GM23338 (cell line): Measurements from ENCODE around the gene POLR2L. TPM values are rescaled to one million over a fixed set of nuclear protein-coding genes. Genes with fewer than 3 reads are reported as not detected.

Source experiments
- ATAC-seq: fragments of 200-7000 bp; cut with Tn5 transposase; 3 replicates; pipeline ENCODE4 v1.9.1; 2020
- DNase-seq: peaks from one replicate; pipeline ENCODE4 v3.0.0-alpha.2; 2015; ENCODE audit warnings: low spot score
- H2AFZ ChIP-seq: fragments of 200-600 bp; sonication (generic); 2 replicates; pipeline ENCODE4 v1.8.0; 2016; ENCODE audit warnings: antibody characterized with exemption, mild to moderate bottlenecking, moderate library complexity
- H3F3A ChIP-seq: fragments of 200-600 bp; sonication (generic); replicated peaks from 2 replicates; pipeline ENCODE4 v1.8.0; 2017; ENCODE audit warnings: antibody characterized with exemption, mixed run types, low read depth
- H3K27ac ChIP-seq: fragments of 200-600 bp; sonication (generic); 2 replicates; pipeline ENCODE4 v1.6.1; 2016; ENCODE audit warnings: low read depth
- H3K27me3 ChIP-seq: fragments of 200-600 bp; sonication (generic); 2 replicates; pipeline ENCODE4 v1.8.0; 2016; ENCODE audit warnings: mild to moderate bottlenecking, mixed run types, moderate library complexity; ENCODE audit not compliant: insufficient read depth
- H3K36me3 ChIP-seq: fragments of 200-600 bp; sonication (generic); 2 replicates; pipeline ENCODE4 v1.8.0; 2016; ENCODE audit warnings: mild to moderate bottlenecking; ENCODE audit not compliant: insufficient read depth
- H3K4me1 ChIP-seq: fragments of 200-600 bp; sonication (generic); 2 replicates; pipeline ENCODE4 v1.8.0; 2016; ENCODE audit warnings: mild to moderate bottlenecking, moderate library complexity; ENCODE audit not compliant: insufficient read depth
- H3K4me2 ChIP-seq: fragments of 200-600 bp; sonication (generic); 2 replicates; pipeline ENCODE4 v1.7.1; 2017; ENCODE audit warnings: mixed run types
- H3K4me3 ChIP-seq: fragments of 200-600 bp; sonication (generic); 2 replicates; pipeline ENCODE4 v1.6.1; 2016; ENCODE audit warnings: mixed run types
- H3K79me2 ChIP-seq: fragments of 200-600 bp; sonication (generic); replicated peaks from 2 replicates; pipeline ENCODE4 v1.8.0; 2017; ENCODE audit warnings: mild to moderate bottlenecking; ENCODE audit not compliant: insufficient read depth
- H3K9me2 ChIP-seq: fragments of 200-600 bp; sonication (generic); 2 replicates; pipeline ENCODE4 v1.8.0; 2017; ENCODE audit not compliant: insufficient read depth
- H4K20me1 ChIP-seq: fragments of 200-600 bp; sonication (generic); replicated peaks from 2 replicates; pipeline ENCODE4 v1.8.0; 2017; ENCODE audit warnings: mild to moderate bottlenecking; ENCODE audit not compliant: insufficient read depth
- H3K27ac Mint-ChIP-seq: 2 replicates; pipeline ENCODE4 v1.8.0; 2020; ENCODE audit warnings: inconsistent platforms, mild to moderate bottlenecking, moderate library complexity, mixed read lengths
- H3K27me3 Mint-ChIP-seq: 3 replicates; pipeline ENCODE4 v1.8.0; 2022; ENCODE audit warnings: low read depth, mild to moderate bottlenecking, moderate library complexity, mixed read lengths, inconsistent platforms; ENCODE audit not compliant: insufficient read depth, poor library complexity
- H3K36me3 Mint-ChIP-seq: 3 replicates; pipeline ENCODE4 v1.8.0; 2021; ENCODE audit warnings: low read depth, mild to moderate bottlenecking, inconsistent platforms, moderate library complexity, mixed read lengths
- H3K4me1 Mint-ChIP-seq: 3 replicates; pipeline ENCODE4 v1.8.0; 2020; ENCODE audit warnings: mild to moderate bottlenecking, inconsistent platforms, mixed read lengths
- H3K4me3 Mint-ChIP-seq: 3 replicates; pipeline ENCODE4 v1.8.0; 2021; ENCODE audit warnings: moderate library complexity, mild to moderate bottlenecking, inconsistent platforms, mixed read lengths
- H3K9me3 Mint-ChIP-seq: 3 replicates; pipeline ENCODE4 v1.8.0; 2020; ENCODE audit warnings: moderate library complexity, mild to moderate bottlenecking, inconsistent platforms, mixed read lengths
- CREB1 ChIP-seq: fragments of 250-450 bp; sonication (Bioruptor Pico); IDR thresholded peaks from 2 replicates; pipeline ENCODE4 v1.5.0; 2020; ENCODE audit warnings: low read depth, mild to moderate bottlenecking, moderate library complexity
- EZH2 ChIP-seq: fragments of 200-600 bp; sonication (generic); IDR thresholded peaks from one replicate; pipeline ENCODE4 v1.8.0; 2017; ENCODE audit warnings: antibody characterized with exemption, mild to moderate bottlenecking, low read depth; ENCODE audit not compliant: unreplicated experiment
- EZH2phosphoT487 ChIP-seq: fragments of 200-600 bp; sonication (generic); IDR thresholded peaks from one replicate; pipeline ENCODE4 v1.8.1; 2018; ENCODE audit warnings: antibody characterized with exemption; ENCODE audit not compliant: unreplicated experiment
- JUNB ChIP-seq: IDR thresholded peaks from one replicate; pipeline ENCODE4 v1.6.1; 2016; ENCODE audit warnings: antibody characterized with exemption; ENCODE audit not compliant: unreplicated experiment
- POLR2AphosphoS5 ChIP-seq: IDR thresholded peaks from 2 replicates; pipeline ENCODE4 v1.6.1; 2016; ENCODE audit warnings: antibody characterized with exemption, low read depth
- ZNF114 ChIP-seq: fragments of 250-450 bp; sonication (Bioruptor Pico); IDR thresholded peaks from 2 replicates; pipeline ENCODE4 v1.5.0; 2020; ENCODE audit warnings: mild to moderate bottlenecking, moderate library complexity
- ZNF331 ChIP-seq: fragments of 250-450 bp; sonication (Bioruptor Pico); IDR thresholded peaks from 2 replicates; pipeline ENCODE4 v1.5.0; 2020; ENCODE audit warnings: low read depth, mild to moderate bottlenecking, moderate library complexity
- polyA plus RNA-seq: library from polyadenylated mRNA; unstranded; fragments of >200 nt; fragmentation: Nextera tagmentation; extraction: Ambion mirVana; gene quantifications from 2 replicates; pipeline ENCODE4 v1.2.1, GENCODE V29; 2016
- total RNA-seq: library from RNA; depleted of rRNA; stranded (reverse); fragments of >200 nt; shearing (Covaris generic); gene quantifications from 2 replicates; pipeline ENCODE4 v1.2.3, GENCODE V29; 2014
- TF ChIP-seq, protein P1 (sequence below), 2 experiments: fragments of 200-600 bp in 1 of 2; sonication (generic) in 1 of 2; conservative IDR thresholded peaks; 2 replicates each; pipeline versions ENCODE4 v1.5.1 to v1.6.1; 2016 to 2017; ENCODE audit warnings: antibody characterized with exemption in 2 of 2, low read depth in 2 of 2, mild to moderate bottlenecking in 2 of 2, moderate library complexity in 1 of 2
- TF ChIP-seq, protein P2 (sequence below): IDR thresholded peaks from 2 replicates; pipeline ENCODE4 v1.6.1; 2016; ENCODE audit warnings: antibody characterized with exemption

Gene POLR2L
- total and polyA plus RNA-seq, 2 experiments from 2014 or later = 32.2 to 369 TPM

DNA sequence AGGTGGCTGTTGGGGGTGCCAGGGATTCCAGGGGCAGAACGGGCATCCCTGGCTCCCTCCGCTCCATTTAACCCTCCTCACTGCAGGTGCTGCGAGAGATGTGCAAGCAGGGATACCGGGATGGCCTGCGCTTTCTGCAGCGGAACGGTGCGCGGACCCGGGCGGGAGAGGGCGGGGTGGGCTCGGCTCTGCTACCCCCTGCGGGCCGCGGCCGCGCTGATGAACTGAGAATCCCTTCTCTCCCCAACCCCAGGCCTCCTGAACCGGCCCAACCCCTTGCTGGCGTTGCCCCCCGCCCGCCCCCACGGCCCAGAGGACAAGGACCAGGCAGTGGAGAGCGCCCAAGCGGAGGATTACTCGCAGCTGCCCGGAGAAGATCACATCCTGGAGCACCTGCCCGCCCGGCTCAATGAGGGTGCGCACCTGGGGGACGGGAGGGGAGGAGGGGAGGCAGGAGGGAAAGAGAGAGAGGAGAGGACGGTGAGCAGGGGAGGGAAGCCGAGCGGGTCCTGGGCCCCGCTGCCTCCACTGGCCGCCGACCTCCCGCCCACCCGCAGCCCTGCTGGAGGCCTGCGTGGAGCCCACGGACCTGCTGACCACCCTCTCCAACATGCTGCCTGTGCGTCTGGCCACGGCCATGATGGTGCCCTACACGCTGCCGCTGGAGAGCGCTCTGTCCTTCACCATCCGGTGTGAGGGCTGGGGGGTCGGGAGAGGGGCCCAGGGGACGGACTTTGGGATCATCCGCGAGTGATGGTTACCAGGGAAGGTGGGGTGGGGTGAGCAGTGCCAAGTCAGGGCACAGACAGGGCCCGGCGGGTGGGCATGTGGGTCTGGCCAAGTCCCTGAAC is 18.7 kb downstream of the POLR2L start:
- Histone ChIP-seq H3K27ac (no peak overlapping the region), H3K36me3 (no peaks in the 10 kb centered on the region), H4K20me1 (peaks cover 17% of the 10 kb centered on the region), H3K79me2 (0 out of 2 replicates have a peak, but pooled peaks cover 5% of the 10 kb centered on the region), H3K27me3 (no peaks in the 10 kb centered on the region), H2AFZ (no peak overlapping the region), H3K4me3 (no peak overlapping the region), H3K4me1 (peaks cover 12% of the 10 kb centered on the region), H3K4me2 (no peak overlapping the region), H3F3A (peaks cover 9% of the 10 kb centered on the region), H3K9me2 (no peaks in the 10 kb centered on the region)
- no peaks in the 10 kb centered on the region; the same call in 2 of the 3 replicates for H3K9me3 Mint-ChIP-seq
- peaks cover 20% of the 10 kb centered on the region for H3K4me1 Mint-ChIP-seq
- no peak overlapping the region for H3K27ac Mint-ChIP-seq
- H3K36me3 Mint-ChIP-seq = peaks cover 7% of the 10 kb centered on the region; the same call in 1 of the 3 replicates
- DNase-seq = no peak
- H3K4me3 Mint-ChIP-seq = peak overlapping the region; percentile 65; the same call in 2 of the 3 replicates
- peaks cover 34% of the 10 kb centered on the region for H3K27me3 Mint-ChIP-seq
- TF ChIP-seq, protein P1, sequence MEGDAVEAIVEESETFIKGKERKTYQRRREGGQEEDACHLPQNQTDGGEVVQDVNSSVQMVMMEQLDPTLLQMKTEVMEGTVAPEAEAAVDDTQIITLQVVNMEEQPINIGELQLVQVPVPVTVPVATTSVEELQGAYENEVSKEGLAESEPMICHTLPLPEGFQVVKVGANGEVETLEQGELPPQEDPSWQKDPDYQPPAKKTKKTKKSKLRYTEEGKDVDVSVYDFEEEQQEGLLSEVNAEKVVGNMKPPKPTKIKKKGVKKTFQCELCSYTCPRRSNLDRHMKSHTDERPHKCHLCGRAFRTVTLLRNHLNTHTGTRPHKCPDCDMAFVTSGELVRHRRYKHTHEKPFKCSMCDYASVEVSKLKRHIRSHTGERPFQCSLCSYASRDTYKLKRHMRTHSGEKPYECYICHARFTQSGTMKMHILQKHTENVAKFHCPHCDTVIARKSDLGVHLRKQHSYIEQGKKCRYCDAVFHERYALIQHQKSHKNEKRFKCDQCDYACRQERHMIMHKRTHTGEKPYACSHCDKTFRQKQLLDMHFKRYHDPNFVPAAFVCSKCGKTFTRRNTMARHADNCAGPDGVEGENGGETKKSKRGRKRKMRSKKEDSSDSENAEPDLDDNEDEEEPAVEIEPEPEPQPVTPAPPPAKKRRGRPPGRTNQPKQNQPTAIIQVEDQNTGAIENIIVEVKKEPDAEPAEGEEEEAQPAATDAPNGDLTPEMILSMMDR (conservative IDR thresholded peaks at IDR 0.05; ENCODE audit: low read depth in 2 of 2) = 0 out of 4 replicates have a peak, but pooled peaks of 1 of the 2 experiments have one; percentile 9
- TF ChIP-seq EZH2phosphoT487 (no peak), EZH2 (no peak), ZNF331 (no peak), ZNF114 (no peak), POLR2AphosphoS5 (no peak)
- TF ChIP-seq, protein P2, sequence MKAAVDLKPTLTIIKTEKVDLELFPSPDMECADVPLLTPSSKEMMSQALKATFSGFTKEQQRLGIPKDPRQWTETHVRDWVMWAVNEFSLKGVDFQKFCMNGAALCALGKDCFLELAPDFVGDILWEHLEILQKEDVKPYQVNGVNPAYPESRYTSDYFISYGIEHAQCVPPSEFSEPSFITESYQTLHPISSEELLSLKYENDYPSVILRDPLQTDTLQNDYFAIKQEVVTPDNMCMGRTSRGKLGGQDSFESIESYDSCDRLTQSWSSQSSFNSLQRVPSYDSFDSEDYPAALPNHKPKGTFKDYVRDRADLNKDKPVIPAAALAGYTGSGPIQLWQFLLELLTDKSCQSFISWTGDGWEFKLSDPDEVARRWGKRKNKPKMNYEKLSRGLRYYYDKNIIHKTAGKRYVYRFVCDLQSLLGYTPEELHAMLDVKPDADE = no peak
- no peak for ATAC-seq

DNA sequence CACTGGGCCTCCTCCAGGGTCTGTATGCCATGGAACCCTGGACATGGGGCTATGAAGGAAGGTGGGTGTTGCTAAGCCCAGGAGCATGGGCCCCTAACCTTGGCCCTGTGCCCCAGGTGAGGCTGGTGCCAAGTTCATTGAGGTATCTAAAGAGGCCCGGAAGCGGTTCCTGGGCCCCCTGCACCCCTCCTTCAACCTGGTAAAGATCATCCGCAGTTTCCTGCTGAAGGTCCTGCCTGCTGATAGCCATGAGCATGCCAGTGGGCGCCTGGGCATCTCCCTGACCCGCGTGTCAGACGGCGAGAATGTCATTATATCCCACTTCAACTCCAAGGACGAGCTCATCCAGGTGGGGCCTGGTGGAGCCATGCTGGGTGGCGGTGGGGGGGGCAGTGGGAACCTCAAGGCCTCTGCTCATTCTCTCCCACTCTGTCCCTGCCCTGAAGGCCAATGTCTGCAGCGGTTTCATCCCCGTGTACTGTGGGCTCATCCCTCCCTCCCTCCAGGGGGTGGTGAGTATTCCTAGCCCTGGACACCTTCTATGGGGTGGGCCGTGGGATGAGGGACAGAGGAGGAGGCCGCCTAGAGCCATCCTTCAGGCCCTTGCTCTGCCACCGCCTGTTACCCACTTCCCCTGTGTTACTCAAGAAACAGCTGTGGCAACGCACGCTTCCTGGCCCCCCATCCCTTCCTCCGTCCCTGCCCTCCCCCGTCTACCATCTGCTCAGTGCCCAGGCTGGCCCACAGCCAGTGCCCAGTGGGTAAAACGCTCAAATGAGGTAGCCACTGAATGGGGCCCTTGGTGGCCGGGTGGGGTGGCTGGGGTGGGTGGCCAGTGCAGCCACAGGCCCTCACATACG is 20.6 kb downstream of the POLR2L start:
- no peaks in the 10 kb centered on the region for H3K9me3 Mint-ChIP-seq
- ATAC-seq (no peak), DNase-seq (no peak)
- peaks cover 13% of the 10 kb centered on the region for H3K4me1 Mint-ChIP-seq
- Histone ChIP-seq H3F3A (peaks cover 9% of the 10 kb centered on the region; the same call in 1 of the 2 replicates), H3K36me3 (no peaks in the 10 kb centered on the region), H3K27me3 (no peaks in the 10 kb centered on the region), H3K4me3 (no peak overlapping the region), H4K20me1 (peaks cover 17% of the 10 kb centered on the region), H3K79me2 (0 out of 2 replicates have a peak, but pooled peaks cover 5% of the 10 kb centered on the region), H2AFZ (no peak overlapping the region), H3K27ac (no peak overlapping the region), H3K9me2 (no peaks in the 10 kb centered on the region), H3K4me2 (no peak overlapping the region), H3K4me1 (peaks cover 7% of the 10 kb centered on the region; the same call in 1 of the 2 replicates)
- H3K36me3 Mint-ChIP-seq = peaks cover 7% of the 10 kb centered on the region; the same call in 1 of the 3 replicates
- H3K4me3 Mint-ChIP-seq = no peak overlapping the region
- H3K27ac Mint-ChIP-seq = no peak overlapping the region
- peaks cover 24% of the 10 kb centered on the region for H3K27me3 Mint-ChIP-seq
- TF ChIP-seq ZNF331 (no peak), POLR2AphosphoS5 (no peak), CREB1 (CRISPR knock-in tag) (no peak), JUNB (no peak), EZH2phosphoT487 (no peak)
- TF ChIP-seq, protein P1 (conservative IDR thresholded peaks at IDR 0.05; ENCODE audit: low read depth in 2 of 2) = no peak
- TF ChIP-seq, protein P2 = no peak
